HS-5 (cell line): Measurements from ENCODE around the gene METTL18.
"Not testable (repeated sequence)": the region's sequence is repeated elsewhere in the genome, so short reads cannot be mapped to it uniquely, and the experiment has no call there.

ENCODE experiments used
- DNase-seq: peaks from one replicate; pipeline ENCODE4 v3.0.0-alpha.2; 2012; ENCODE audit warnings: low read depth

The METTL18 gene

GRCh38 chr1:169794530-169795416, at the start of gene METTL18:
TSS of gene METTL18 (minus strand) at chr1:169794907. CDS start at chr1:169793695, 1,212 bp downstream.
- peak; percentile 90 for DNase-seq

DNA sequence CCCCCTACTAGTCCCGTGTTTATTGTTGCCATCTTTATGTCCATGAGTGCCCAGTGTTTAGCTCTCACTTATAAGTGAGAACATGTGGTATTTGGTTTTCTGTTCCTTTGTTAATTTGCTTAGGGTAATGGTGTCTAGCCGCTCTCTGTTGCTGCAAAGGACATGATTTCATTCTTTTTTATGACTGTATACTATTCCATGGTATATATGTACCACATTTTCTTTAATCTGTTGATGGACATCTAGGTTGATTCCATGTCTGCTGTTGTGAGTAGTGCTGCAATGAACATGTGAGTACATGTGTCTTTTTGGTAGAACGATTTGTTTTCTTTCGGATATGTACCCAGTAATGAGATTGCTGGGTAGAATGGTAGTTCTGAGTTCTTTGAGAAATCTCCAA, 44.2 kb upstream of the METTL18 start:
- DNase-seq = no peak

- no peak for DNase-seq
Observed at GRCh38 chr1:169836198-169836597, 41.5 kb upstream of the METTL18 start.

- no peak for DNase-seq
Observed at GRCh38 chr1:169835647-169836046, 40.9 kb upstream of the METTL18 start.

DNA sequence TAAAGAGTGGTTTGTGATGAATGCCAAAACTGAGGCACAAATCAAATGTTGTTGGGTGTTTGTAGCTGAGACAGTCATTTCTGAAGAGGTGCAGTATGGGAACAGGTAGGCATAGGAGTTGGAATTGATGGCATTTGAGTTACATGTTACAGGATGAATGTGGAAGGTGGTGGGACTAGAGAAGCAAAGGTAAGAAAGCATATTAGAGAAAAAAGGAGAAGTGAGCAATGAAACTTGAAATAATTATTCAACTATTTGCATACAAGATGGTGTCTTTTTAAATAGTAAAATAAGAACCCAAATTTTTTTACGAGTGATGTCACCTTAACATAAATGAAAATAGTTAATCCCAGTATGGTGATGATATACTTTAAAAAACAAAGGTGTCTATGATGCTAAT, 40.2 kb upstream of the METTL18 start:
- DNase-seq = no peak

DNA sequence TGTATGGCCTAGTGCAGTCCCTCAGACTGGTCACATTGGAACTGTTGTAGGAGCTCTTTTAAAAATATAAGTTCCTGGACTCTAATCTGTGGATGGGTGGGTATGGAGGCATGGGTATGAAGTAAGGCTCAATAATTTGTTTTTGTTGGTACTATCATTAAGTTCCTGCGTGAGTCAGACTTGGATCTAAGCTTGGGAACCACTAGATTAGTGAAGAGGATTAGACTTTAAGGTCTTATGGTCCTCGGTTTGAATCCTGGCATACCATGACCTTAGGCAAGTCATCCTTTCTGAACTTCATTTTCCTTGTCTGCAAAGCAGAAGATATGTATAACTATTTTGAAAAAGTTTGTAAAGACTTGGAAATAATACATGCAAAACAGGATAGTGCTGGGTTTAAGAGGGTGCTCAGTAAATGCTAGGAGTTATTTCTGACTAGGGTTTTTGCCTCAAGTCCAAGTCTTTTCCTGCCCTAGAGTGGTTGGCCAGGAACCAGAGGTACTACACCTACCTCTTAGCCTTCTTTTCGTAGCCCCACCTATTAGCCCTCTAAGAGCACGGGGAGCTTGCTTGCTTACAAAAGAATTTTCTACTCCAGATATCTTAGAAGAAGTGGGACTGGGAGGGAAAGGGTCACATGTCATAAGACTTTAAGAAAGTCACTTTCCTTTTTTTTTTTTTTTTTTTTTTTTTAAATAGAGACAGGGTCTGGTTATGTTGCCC, 38.6 kb upstream of the METTL18 start:
- no peak for DNase-seq

DNA sequence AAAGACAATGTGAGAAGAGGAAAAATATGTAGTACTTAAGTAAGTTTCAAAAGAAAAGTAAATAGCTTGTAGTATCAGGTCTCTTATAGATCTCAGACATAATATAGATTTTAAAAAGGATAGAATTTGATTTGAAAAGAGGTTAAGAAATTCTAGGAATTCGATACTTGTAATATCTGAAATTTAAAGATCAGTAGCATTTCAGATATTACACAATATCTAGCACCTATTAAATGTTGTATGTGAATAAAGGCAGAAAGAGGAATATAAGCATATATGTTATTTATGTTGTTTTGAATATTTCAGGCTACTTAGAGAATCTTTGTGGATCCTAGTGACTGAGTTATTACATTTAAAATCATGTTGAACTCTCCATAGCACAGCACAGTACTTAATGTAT, 35.0 kb upstream of the METTL18 start:
- DNase-seq = no peak

DNA sequence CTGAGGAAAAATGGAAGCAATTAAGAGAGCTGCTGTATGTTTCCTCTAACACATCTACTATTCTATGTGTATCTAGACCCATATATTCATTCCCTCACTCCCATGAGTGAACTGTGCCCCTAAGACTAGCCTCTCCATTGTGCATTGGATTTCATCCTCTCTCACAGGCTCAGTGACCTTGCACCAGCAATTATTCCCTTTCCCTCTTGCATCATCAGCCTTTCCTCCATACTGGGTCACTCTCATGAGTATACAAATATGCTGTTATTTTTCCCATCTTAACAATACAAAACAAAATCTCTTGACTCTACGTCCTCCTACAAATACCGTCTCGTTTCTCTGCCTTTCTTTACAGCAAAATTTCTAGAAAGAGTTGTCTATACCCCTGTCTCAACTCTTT, 29.4 kb upstream of the METTL18 start:
- no peak for DNase-seq

GRCh38 chr1:169821500-169821899, 26.8 kb upstream of the METTL18 start:
- DNase-seq = no peak

GRCh38 chr1:169816617-169817016, 21.9 kb upstream of the METTL18 start:
- no peak for DNase-seq

DNA sequence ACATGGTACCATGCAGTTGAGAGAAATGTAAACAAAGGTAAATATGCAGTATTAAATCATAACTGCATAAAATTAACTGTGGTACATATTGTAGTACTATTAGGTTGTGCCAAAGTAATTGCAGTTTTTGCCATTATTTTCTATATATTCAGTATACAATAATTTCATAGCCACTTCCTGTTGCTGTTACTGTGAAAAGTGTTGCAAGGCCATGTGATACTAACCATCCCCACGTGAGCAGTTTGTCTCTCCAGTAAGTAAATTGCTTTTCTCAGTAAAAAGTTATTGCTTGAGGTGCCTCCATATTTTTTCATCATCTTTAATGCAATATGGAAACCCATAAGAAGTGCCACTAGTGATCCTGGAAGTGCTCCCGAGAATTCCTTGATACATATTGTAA, 19.6 kb upstream of the METTL18 start:
- DNase-seq = no peak

- no peak for DNase-seq
Observed at GRCh38 chr1:169812131-169812530, 17.4 kb upstream of the METTL18 start.

DNA sequence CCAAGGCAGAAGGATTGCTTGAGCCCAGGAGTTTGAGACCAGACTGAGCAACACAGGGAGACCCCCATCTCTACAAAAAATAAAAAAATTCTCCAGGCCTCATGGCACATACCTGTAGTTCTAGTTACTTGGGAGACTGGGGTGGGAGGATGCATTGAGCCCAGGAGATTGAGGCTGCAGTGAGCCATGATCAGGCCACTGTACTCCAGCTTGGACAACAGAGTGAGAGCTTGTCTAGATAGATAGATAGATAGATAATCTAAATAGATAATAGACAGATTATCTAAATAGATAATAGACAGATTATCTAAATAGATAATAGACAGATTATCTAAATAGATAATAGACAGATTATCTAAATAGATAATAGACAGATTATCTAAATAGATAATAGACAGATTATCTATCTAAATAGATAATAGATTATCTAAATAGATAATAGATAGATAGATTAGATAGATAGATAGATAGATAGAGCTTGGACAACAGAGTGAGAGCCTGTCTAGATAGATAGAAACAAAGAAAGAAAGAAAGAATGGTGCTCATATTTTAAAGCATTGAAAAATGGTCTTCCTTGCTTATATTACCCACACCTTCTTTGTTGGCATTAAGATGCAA, 16.8 kb upstream of the METTL18 start:
- not testable (repeated sequence) for DNase-seq

- no peak for DNase-seq
Observed at GRCh38 chr1:169809370-169810095, 14.8 kb upstream of the METTL18 start.

DNA sequence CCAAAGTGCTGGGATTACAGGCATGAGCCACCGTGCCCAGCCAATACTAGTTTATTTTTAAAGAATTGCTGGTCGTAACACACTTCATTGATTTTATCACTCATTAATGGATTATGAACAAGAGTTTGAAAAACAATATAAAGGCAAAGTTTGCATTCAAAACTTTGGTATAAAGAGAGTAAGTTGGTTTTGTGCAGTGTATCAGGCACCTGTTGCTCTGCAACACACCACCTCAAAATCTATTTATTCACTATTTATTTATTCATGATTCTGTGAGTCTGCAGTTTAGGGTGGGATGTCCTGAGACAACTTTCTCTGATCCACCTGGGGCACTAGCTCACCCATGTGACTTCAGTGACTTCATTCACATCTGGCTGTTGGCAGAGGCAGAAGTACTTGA, 10.2 kb upstream of the METTL18 start:
- DNase-seq = no peak

- no peak for DNase-seq
Observed at GRCh38 chr1:169802888-169803287, 8.2 kb upstream of the METTL18 start.

- DNase-seq = no peak
Observed at GRCh38 chr1:169797281-169797680, 2.6 kb upstream of the METTL18 start.

- DNase-seq = no peak
Observed at GRCh38 chr1:169796274-169796810, 1.6 kb upstream of the METTL18 start.

DNA sequence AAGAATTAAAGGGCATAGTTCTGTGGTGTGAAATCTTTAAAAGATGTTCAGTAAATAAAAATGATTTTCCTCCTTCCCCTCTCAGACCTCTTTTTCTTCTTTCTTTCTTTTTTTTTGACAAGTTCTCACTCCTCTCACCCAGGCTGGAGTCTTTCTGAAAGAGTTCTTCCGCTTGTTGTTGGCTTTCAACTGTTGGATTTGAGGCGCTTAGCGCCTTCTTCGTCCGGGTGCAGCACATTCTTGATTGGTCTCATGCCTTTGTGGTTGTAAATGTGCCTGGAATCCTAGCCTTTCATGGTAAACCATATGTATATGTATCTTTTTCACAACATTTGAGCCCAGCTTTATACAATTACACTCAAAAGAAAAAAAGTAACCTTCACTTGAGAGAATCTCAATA, 980 bp upstream of the METTL18 start:
- no peak for DNase-seq

DNA sequence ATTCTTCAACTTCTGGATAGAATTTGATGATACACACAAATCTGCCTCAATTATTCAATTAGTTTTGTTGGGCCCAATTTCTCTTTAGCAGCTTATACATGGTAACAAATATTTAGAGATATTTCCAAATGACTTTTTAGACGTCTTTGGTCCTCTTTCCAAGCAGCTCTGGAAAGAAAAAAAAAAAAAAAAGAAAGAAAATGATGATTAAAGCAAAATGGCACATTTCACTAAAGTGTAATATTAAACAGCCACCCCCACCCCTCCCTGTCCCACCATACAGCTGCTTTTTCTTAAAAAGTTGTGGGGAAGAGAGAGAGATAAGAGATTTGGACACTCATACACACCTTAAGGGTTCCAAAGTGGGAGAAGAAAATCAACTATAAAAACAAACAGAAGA, 977 bp downstream of the METTL18 start:
- DNase-seq = no peak

DNA sequence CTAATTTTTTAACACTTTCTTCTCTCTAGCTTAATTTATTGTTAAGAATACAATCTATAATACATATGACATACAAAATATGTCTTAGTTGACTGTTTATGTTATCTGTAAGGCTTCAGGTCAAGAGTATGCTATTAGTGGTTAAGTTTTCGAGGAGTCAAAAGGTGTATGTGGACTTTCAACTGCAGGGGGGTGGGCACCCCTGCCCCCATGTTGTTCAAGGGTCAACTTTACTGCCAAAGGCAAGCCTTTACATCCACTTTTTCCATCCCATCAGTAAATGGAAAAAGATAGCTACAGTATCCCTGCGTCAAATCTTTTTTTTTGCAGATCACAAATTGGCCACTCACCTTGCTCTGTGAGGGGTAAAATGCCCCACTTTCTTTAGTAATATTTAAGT, 6.3 kb downstream of the METTL18 start:
- no peak for DNase-seq

- no peak for DNase-seq
Observed at GRCh38 chr1:169786974-169787373, 7.7 kb downstream of the METTL18 start.
